ENCODE measurements around the gene AP2A2. TPM values are rescaled to one million over a fixed set of nuclear protein-coding genes. Genes with fewer than 3 reads are reported as not detected.
A peak's percentile ranks its signal among the peaks of the same experiment; 100 is the strongest.

Gene AP2A2
- 119 TPM for total RNA-seq

GRCh38 chr11:925496-926301, at the start of gene AP2A2:
AP2A2 (plus strand) TSS chr11:925870; CDS start chr11:926022, 152 bp downstream.
- intact Hi-C loops (cut with DNase I) = no loop called here
- DNase-seq (ENCODE audit: low spot score) (peak; percentile 93), ATAC-seq (peak; percentile 83)

- intact Hi-C loops (cut with DNase I) = no loop called here
- ATAC-seq (peak; percentile 59), DNase-seq (ENCODE audit: low spot score) (no peak)
Observed at GRCh38 chr11:876545-876944, 49.1 kb upstream of the AP2A2 start.

- intact Hi-C loops (cut with DNase I) = no loop called here
- ATAC-seq (no peak), DNase-seq (ENCODE audit: low spot score) (no peak)
Observed at GRCh38 chr11:877565-877964, 48.1 kb upstream of the AP2A2 start.

GRCh38 chr11:880447-880846, 45.2 kb upstream of the AP2A2 start:
- no peak for DNase-seq (ENCODE audit: low spot score)
- intact Hi-C loops (cut with DNase I) = no loop called here
- no peak for ATAC-seq

GRCh38 chr11:882596-882995, 43.1 kb upstream of the AP2A2 start:
- ATAC-seq = no peak
- intact Hi-C loops (cut with DNase I) = no loop called here
- no peak for DNase-seq (ENCODE audit: low spot score)

- DNase-seq (ENCODE audit: low spot score) (no peak), ATAC-seq (no peak)
- intact Hi-C loops (cut with DNase I) = no loop called here
Observed at GRCh38 chr11:883527-883926, 42.1 kb upstream of the AP2A2 start.

- intact Hi-C loops (cut with DNase I) = no loop called here
- ATAC-seq = peak; percentile 15
- DNase-seq (ENCODE audit: low spot score) = no peak
Observed at GRCh38 chr11:884578-885070, 41.0 kb upstream of the AP2A2 start.

GRCh38 chr11:886568-886967, 39.1 kb upstream of the AP2A2 start:
- ATAC-seq (no peak), DNase-seq (ENCODE audit: low spot score) (no peak)
- intact Hi-C loops (cut with DNase I) = no loop called here

- intact Hi-C loops (cut with DNase I) = no loop called here
- ATAC-seq = no peak
Observed at GRCh38 chr11:887589-887988, 38.1 kb upstream of the AP2A2 start.

GRCh38 chr11:888310-889212, 37.1 kb upstream of the AP2A2 start:
- DNase-seq (ENCODE audit: low spot score) (no peak), ATAC-seq (no peak)
- intact Hi-C loops (cut with DNase I) = no loop called here

More at GRCh38 chr11:887589-887988, 38.1 kb upstream of the AP2A2 start:
- DNase-seq (ENCODE audit: low spot score) = no peak

- ATAC-seq (no peak), DNase-seq (ENCODE audit: low spot score) (no peak)
- intact Hi-C loops (cut with DNase I) = no loop called here
Observed at GRCh38 chr11:889257-889656, 36.4 kb upstream of the AP2A2 start.

- intact Hi-C loops (cut with DNase I) = no loop called here
- ATAC-seq (no peak), DNase-seq (ENCODE audit: low spot score) (no peak)
Observed at GRCh38 chr11:889687-890475, 35.8 kb upstream of the AP2A2 start.

GRCh38 chr11:890794-891540, 34.7 kb upstream of the AP2A2 start:
- ATAC-seq (no peak), DNase-seq (ENCODE audit: low spot score) (no peak)
- intact Hi-C loops (cut with DNase I) = no loop called here

GRCh38 chr11:893008-893654, 32.5 kb upstream of the AP2A2 start:
- DNase-seq (ENCODE audit: low spot score) = no peak
- ATAC-seq = no peak
- intact Hi-C loops (cut with DNase I) = no loop called here

- intact Hi-C loops (cut with DNase I) = no loop called here
- DNase-seq (ENCODE audit: low spot score) = no peak
- ATAC-seq = no peak
Observed at GRCh38 chr11:894575-895201, 31.0 kb upstream of the AP2A2 start.

GRCh38 chr11:895331-896110, 30.1 kb upstream of the AP2A2 start:
- intact Hi-C loops (cut with DNase I) = no loop called here
- DNase-seq (ENCODE audit: low spot score) (no peak), ATAC-seq (no peak)
